ENCODE data around the gene SNAP25. TPM values are rescaled to one million over a fixed set of nuclear protein-coding genes. Genes with fewer than 3 reads are reported as not detected.

The SNAP25 gene
- total RNA-seq, 2 donors from 2014 or later: 0.11 TPM; not detected in 1

GRCh38 chr20:10313701-10314100 is 95.1 kb downstream of the SNAP25 start:
- H3K9ac ChIP-seq (ENCODE audit: extremely low read depth, low read length, poor library complexity, severe bottlenecking): no peak overlapping the region
- peaks cover 4% of the 10 kb centered on the region for H3K36me3 Mint-ChIP-seq (ENCODE audit: low read depth)
- peaks cover 13% of the 10 kb centered on the region for H3K9me3 ChIP-seq (ENCODE audit: control insufficient read depth, low read length)
- no peak overlapping the region for H3K27ac ChIP-seq (ENCODE audit: low read depth, low read length)
- H3K4me3 ChIP-seq (ENCODE audit: low read length): peak overlapping the region; percentile 56
- peaks cover 30% of the 10 kb centered on the region for H3K4me1 Mint-ChIP-seq
- TF ChIP-seq CTCF (conservative IDR thresholded peaks at IDR 0.05): no peak
- H3K27ac Mint-ChIP-seq: no peak overlapping the region
- WGBS, 2 experiments (ENCODE audit: insufficient coverage in 1 of 2, insufficient read length in 1 of 2): 8 to 40% methylated on average over 1 to 3 of the region's 3 CpGs
- peaks cover 33% of the 10 kb centered on the region for H3K27me3 Mint-ChIP-seq (ENCODE audit: insufficient read depth)
- no peaks in the 10 kb centered on the region for H3K27me3 ChIP-seq (ENCODE audit: control insufficient read depth, insufficient read depth, low read length, poor library complexity, severe bottlenecking)
- peak overlapping the region; percentile 19 for H3K4me3 Mint-ChIP-seq
- DNase-seq: no peak
- H3K4me1 ChIP-seq (ENCODE audit: control insufficient read depth, insufficient read depth, low read length): peaks cover 12% of the 10 kb centered on the region
- peaks cover 14% of the 10 kb centered on the region for H3K9me3 Mint-ChIP-seq
- no peaks in the 10 kb centered on the region for H3K36me3 ChIP-seq (ENCODE audit: control insufficient read depth, insufficient read depth, low read length)

- Histone ChIP-seq H3K9ac (ENCODE audit: extremely low read depth, low read length, poor library complexity, severe bottlenecking) (no peak overlapping the region), H3K4me3 (ENCODE audit: low read length) (peak overlapping the region; percentile 56), H3K4me1 (ENCODE audit: control insufficient read depth, insufficient read depth, low read length) (peaks cover 12% of the 10 kb centered on the region), H3K27ac (ENCODE audit: low read depth, low read length) (no peak overlapping the region), H3K9me3 (ENCODE audit: control insufficient read depth, low read length) (peaks cover 13% of the 10 kb centered on the region), H3K36me3 (ENCODE audit: control insufficient read depth, insufficient read depth, low read length) (no peaks in the 10 kb centered on the region), H3K27me3 (ENCODE audit: control insufficient read depth, insufficient read depth, low read length, poor library complexity, severe bottlenecking) (no peaks in the 10 kb centered on the region)
- Mint-ChIP-seq H3K9me3 (peaks cover 14% of the 10 kb centered on the region), H3K27me3 (ENCODE audit: insufficient read depth) (peaks cover 33% of the 10 kb centered on the region), H3K4me1 (peaks cover 30% of the 10 kb centered on the region), H3K27ac (no peak overlapping the region), H3K36me3 (ENCODE audit: low read depth) (peaks cover 4% of the 10 kb centered on the region), H3K4me3 (peak overlapping the region; percentile 19)
- WGBS, 2 experiments (ENCODE audit: insufficient coverage in 1 of 2, insufficient read length in 1 of 2): 50 to 54% methylated on average over 2 of the region's 2 CpGs
- DNase-seq: no peak
- TF ChIP-seq CTCF (conservative IDR thresholded peaks at IDR 0.05): no peak
These were observed 95.6 kb downstream of the SNAP25 start for GRCh38 chr20:10314198-10314597.

GRCh38 chr20:10315138-10315537 is 96.5 kb downstream of the SNAP25 start:
- no peak for DNase-seq
- H3K4me3 ChIP-seq (ENCODE audit: low read length): no peak overlapping the region
- Mint-ChIP-seq H3K9me3 (peaks cover 14% of the 10 kb centered on the region), H3K27me3 (ENCODE audit: insufficient read depth) (peaks cover 24% of the 10 kb centered on the region), H3K4me3 (no peak overlapping the region), H3K4me1 (peaks cover 30% of the 10 kb centered on the region), H3K27ac (no peak overlapping the region), H3K36me3 (ENCODE audit: low read depth) (peaks cover 4% of the 10 kb centered on the region)
- H3K9me3 ChIP-seq (ENCODE audit: control insufficient read depth, low read length): peaks cover 13% of the 10 kb centered on the region
- H3K9ac ChIP-seq (ENCODE audit: extremely low read depth, low read length, poor library complexity, severe bottlenecking): no peak overlapping the region
- no peak for TF ChIP-seq CTCF (conservative IDR thresholded peaks at IDR 0.05)
- H3K36me3 ChIP-seq (ENCODE audit: control insufficient read depth, insufficient read depth, low read length): no peaks in the 10 kb centered on the region
- H3K4me1 ChIP-seq (ENCODE audit: control insufficient read depth, insufficient read depth, low read length): peaks cover 12% of the 10 kb centered on the region
- no peaks in the 10 kb centered on the region for H3K27me3 ChIP-seq (ENCODE audit: control insufficient read depth, insufficient read depth, low read length, poor library complexity, severe bottlenecking)
- H3K27ac ChIP-seq (ENCODE audit: low read depth, low read length): no peak overlapping the region
- 78 to 80% methylated on average over 4 to 5 of the region's 5 CpGs for WGBS, 2 experiments (ENCODE audit: insufficient coverage in 1 of 2, insufficient read length in 1 of 2)

Measured in endodermal cell (in vitro differentiated cells).